IPS-NIHi7 (cell line): ENCODE data around the gene CRELD2.
A peak's percentile ranks its signal among the peaks of the same experiment; 100 is the strongest.

Experiments
- DNase-seq: peaks from one replicate; pipeline ENCODE4 v3.0.0; 2012; ENCODE audit warnings: mixed read lengths; ENCODE audit errors: extremely low spot score

Gene CRELD2, protein sequence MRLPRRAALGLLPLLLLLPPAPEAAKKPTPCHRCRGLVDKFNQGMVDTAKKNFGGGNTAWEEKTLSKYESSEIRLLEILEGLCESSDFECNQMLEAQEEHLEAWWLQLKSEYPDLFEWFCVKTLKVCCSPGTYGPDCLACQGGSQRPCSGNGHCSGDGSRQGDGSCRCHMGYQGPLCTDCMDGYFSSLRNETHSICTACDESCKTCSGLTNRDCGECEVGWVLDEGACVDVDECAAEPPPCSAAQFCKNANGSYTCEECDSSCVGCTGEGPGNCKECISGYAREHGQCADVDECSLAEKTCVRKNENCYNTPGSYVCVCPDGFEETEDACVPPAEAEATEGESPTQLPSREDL

DNA sequence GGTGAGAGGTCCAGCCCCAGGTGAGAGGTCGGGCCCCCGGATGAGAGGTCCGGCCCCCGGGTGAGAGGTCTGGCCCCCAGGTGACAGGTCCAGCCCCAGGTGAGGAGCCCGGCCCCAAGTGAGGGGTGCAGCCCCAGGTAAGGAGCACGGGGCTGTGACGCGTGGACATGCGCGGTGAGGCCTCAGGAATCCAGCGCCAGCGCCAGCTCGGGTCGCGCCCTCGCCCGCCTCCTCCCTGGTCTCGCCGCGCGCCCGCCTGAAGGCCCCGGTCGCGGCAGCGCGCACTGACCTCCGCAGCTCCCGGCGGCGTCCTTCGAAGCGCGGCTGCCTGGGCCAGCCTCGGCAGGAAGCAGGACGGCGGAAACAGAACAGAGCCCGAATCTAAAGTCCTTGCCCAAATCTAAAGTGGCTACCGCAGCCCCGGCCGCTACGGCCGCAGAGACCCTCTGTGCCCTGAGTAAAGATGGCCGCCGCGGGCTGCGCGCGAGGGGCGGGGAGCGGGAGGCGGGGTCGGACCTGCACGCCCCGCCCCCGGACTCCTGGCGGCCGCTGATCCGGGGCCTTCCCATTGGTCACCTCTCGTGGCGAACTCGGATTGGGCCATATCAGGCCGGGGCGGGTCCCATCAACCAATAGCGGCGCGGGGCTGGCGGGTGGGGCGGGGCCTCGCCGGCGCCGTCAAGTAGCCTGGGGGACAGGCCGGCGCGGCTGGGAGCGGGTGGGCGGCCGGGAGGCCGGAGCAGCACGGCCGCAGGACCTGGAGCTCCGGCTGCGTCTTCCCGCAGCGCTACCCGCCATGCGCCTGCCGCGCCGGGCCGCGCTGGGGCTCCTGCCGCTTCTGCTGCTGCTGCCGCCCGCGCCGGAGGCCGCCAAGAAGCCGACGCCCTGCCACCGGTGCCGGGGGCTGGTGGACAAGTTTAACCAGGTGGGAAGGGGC, at the start of gene CRELD2, which contains the start of gene ALG12:
Gene CRELD2 (plus strand): TSS at position 661 of the 937 bp plus-strand sequence. CDS start 136 bp downstream, at position 797.
Gene ALG12 (minus strand): TSS at position 465 of the 937 bp plus-strand sequence. CDS start 4,673 bp downstream, outside the sequence.
- DNase-seq: peak; percentile 100

DNA sequence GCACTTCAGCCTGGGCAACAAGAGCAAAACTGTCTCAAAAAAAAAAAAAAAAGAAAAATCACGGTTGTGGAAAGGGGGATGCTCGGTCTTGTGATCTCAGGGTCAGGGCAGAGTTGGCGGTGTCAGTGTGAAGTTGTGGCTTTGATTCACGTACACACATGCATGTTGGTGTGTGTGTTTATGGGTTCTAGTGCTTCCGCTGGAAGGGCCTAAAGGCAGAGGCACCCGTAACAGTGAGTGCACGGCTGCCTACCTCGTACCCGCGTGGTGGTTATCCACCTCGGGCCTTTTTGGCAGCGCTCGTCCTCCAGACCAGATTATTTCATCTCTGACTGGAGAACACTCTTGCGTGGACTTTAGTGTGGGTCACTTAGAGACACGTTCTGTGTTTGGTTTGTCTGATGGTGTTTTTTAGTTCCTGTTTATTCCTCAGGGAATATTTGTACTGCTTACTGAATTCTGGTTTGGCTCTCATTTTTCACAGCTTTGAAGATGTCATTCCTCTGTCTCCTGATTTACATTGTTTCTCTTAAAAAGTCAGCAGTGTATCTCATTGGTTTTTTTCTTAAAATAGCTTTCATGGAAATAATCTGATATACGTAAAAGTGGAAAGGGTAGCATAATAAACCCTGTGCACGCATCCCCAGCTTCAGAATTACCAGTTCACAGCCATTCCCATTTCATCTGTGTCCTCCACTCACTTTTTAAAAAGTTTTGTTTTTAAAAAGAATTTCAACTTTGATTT, 49.2 kb upstream of the CRELD2 start:
- DNase-seq: no peak

DNA sequence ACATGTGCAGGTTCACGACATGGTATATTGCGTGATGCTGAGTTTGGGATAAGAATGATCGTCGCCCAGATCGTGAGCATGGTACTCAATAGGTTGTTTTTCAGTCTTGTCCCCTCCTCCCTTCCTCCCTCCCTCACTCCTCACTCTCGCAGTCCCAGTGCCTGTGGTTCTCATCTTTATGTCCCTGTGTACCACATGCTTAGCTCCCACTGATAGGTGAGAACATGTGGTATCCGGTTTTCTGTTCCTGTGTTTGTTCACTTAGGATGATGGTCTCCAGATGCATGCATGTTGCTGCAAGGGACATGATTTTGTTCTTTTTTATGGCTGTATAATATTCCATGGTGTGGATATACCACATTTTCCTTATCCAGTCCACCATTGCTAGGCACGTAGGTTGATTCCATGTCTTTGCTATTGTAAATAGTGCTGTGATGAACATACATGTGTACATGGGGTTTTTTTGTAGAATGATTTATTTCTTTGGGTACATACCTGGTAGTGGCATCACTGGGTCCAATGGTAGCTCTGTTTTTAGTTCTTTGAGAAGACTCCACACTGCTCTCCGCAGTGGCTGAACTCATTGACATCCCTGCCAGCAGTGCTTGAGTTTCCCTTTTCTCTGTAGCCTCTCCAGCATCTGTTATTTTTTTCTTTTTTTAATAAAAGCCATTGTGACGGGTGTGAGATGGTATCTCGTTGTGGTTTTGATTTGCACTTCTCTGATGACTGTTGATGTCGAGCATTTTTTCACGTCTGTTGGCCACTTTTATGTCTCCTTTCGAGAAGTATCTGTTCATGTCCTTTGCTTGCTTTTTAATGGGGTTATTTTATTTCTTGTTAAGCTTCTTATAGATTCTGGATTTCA, 48.4 kb upstream of the CRELD2 start:
- DNase-seq: no peak

DNA sequence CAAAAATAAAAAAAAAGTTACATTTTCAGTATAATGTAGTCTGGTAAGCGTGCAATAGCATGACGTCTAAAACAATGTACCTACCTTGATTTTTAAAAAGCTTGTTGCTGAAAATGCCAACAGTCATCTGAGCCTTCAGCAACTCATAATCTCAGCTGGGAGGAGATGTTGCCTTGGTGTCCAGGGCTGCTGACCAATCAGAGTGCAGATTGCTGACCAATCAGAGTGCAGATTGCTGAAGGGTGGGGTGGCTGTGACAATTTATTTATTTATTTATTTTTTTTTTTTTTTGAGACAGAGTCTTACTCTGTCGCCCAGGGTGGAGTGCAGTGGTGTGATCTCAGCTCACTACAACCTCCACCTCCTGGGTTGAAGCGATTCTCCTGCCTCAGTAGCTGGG, 47.0 kb upstream of the CRELD2 start:
- no peak for DNase-seq

DNA sequence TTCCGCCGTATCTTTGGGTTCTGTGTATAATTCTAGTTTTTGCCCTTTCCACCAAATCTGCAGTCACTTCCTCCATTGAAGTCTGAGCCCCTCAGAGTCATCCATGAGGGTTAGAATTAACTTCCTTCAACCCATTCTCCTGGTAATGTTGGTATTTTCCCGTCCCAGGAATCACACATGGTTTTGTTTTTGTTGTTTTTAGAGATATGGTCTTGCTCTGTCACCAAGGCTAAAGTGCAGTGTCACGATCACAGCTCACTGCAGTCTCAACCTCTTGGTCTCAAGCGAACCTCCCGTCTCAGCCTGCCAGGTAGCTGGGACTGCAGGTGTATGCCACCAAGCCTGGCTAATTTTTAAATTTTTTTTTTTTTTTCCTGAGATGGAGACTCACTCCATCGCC, 46.1 kb upstream of the CRELD2 start:
- no peak for DNase-seq

DNA sequence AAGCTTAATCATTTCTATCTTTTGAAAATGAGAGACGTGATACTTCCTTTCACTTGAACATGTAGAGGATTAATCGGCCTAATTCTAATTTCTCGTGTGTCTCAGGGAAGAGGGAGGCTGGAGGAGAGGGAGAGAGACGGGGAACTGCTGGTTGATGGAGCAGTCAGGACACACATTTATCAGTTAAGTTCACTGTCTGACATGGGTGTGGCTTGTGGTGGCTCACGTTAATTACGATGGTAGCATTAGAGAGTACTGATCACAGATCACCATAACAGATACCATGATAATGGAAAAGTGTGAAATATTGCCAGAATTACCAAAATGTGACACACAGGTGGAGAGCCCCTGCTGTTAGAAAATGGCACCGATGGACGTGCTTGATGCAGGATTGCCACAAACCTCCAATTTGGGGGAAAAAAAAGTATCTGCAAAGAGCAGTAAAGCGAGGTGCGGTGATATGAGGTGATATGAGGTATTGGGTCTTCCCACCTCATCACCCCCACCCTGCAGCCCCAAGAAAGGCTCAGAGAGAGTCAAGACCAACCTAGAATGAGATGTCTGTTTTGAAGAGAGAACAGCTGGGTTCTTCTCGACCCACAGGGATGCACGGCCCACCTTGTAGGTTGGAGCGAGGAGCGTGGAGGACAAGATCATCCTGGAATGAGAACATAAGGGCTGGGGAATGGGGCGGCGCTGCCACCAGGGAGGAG, 45.0 kb upstream of the CRELD2 start:
- no peak for DNase-seq

DNA sequence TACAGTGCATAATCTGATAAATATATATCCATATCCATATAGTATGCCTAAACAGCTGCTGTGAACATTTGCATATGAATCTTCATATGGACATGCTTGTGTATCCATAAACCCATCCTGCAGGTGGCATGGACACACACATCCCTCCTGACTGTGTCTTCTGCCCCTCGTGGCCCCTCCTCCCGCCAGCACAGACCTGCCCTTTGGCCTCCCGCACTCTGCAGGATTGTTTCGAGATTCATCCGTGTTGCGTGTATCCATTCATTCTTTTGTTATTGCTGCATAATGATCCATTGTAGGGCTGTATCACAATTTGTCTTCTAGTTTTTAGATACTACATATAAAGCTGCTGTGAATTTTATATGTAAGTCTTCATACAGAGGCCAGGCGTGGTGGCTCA, 40.8 kb upstream of the CRELD2 start:
- DNase-seq: no peak

DNA sequence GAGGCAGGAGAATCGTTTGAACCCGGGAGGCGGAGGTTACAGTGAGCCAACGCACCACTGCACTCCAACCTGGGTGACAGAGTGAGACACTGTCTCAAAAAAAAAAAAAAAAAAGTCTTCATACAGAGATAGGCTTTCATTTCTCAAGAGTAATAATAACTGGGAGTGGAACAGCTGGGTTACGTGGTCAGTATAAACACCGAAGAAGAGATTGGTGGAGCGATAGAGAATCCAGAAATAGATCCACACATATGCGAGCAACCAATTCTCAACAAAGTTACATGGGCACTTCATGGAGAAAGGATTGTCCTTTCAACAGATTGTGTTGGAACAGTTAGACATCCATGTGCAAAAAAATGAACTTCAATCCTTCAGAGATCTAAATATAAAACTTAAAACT, 40.2 kb upstream of the CRELD2 start:
- no peak for DNase-seq

DNA sequence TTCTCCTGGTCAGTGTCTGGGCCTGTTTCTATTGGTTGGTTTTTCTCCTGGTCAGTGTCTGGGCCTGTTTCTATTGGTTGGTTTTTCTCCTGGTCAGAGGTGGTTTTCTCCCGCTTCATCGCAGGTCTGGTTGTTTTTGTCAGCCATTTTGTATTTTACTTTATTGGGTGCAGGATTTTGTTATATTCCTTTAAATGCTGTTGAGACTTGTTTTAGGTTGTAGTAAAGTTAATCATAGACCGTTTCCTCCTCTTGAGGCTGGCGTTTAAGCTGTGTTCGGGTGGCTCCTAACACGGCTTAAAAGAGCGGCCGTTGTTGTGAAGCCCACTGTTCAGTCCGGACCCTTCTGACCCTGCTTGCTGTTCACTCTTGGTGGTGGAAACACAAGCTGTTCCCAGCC, 38.6 kb upstream of the CRELD2 start:
- no peak for DNase-seq

DNA sequence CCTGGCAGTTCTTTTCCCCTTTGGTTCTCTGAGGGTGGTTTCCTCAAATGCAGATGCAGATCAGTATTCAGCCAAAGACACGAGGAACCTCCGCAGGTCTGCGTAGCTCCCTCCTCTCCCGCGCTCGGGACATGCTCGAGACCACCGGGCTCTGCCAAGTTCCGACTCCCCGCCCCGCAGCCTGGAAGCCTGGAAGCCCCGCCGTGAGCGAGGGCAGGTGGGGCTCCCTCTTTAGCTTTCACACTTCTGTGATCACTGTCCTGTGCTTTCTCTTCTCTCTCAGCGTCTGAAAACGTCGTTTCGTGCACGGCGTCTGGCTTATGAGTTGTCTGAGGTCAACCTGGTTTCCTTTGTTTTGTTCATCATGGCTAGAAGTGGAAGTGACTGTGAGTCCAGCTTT, 38.2 kb upstream of the CRELD2 start:
- DNase-seq: peak; percentile 41

DNA sequence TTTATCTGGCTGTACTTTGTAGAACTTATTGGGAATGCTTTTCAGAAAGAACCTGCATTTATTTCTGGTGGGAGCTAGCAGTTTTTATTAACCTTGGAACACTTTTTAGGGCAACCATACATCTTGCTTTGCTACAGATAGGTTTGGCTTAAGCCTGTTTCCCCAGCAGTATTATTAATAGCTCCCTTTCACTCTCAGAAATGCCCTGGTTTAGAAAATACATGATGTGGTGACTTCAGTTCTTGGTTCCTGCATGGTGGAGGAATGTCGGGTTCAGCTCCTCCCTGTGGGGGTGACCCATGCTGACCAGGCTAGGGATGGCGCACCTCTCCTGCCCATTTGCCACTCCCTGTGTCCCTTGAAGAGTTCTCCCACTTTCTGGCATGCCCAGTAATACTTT, 36.6 kb upstream of the CRELD2 start:
- no peak for DNase-seq

DNA sequence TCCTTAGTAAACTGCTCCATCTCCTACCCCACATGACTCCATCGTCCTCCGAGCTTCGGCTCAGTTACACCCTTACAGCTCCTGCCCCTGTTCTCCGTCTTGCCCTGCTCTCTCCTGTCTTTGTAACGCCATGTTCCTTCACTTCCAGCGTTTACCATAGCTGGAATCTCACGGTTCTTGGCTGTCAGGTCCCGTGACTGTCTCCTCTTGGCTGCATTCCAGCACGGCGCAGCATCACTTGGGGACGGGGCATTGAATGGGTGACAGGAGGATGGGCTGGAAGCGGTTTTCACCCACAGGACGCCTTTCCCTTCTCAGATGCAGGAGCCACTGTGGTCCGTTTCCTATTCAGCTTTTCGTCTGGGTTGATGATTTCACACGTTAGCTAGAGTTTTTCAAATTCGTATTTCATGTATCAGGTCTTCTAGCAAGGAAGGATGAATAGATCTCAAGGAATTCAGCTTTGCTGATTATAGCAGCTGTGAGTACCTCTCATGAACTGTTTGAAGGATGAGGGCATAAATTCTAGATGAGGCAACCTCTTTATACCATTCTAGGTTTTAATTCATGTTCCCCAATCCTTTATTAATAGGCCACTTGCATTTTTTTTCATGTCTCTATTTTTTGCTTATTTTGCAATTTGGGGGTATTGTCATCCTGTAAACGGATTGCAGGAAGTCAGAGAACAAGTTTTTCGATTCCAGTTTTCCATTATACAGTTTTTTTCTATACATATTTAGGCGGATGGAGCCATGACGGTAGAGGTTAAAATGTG, 35.7 kb upstream of the CRELD2 start:
- DNase-seq: no peak

DNA sequence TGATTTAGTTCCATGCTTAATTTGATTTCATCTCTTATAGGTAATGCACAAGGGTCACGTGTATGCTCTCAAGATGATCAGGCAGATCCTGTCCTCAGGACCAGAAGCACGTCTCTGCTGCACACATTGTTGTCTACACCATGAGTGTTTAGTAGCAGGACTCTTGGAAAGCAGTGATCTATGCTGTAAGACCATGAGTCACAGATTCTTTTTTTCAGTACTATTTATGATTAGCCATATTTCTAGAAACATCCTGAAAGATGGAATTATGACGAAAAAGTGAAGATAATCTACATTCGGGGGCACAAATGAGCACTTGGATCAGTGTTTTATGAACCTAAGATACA, 35.2 kb upstream of the CRELD2 start:
- no peak for DNase-seq

DNA sequence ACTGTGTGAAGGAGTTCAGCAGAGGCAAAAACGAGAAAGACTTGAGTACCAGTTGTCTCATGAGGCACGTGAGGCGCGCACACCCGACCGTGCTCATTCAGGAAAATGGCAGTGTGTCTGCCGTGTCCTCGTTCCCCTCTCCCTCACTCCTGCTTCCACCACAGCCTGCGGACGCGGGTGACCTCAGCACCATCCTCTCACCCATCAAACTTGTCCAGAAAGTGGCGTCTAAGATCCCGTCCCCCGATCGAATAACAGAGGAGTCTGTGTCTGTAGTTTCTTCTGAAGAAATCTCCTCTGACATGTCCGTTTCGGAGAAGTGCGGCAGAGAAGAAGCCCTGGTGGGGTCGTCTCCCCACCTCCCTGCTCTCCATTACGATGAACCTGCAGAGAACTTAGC, 34.4 kb upstream of the CRELD2 start:
- no peak for DNase-seq

DNA sequence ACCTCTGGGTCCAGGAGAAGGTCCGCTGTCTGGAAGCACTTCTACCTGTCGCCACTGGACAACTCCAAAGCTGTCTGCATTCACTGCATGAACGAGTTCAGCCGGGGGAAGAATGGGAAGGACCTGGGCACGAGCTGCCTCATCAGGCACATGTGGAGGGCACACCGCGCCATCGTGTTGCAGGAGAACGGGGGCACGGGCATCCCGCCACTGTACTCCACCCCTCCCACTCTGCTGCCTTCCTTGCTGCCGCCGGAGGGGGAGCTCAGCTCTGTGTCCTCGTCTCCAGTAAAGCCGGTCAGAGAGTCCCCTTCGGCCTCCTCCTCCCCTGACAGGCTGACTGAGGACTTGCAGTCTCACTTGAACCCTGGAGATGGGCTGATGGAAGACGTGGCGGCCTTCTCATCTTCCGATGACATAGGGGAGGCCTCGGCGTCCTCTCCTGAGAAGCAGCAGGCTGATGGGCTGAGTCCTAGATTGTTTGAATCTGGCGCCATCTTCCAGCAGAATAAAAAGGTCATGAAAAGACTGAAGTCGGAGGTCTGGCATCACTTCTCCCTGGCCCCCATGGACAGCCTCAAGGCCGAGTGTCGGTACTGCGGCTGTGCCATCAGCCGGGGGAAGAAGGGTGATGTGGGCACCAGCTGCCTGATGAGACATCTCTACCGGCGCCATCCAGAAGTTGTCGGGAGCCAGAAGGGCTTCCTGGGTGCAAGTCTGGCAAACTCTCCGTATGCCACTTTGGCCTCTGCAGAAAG, 33.8 kb upstream of the CRELD2 start:
- no peak for DNase-seq

DNA sequence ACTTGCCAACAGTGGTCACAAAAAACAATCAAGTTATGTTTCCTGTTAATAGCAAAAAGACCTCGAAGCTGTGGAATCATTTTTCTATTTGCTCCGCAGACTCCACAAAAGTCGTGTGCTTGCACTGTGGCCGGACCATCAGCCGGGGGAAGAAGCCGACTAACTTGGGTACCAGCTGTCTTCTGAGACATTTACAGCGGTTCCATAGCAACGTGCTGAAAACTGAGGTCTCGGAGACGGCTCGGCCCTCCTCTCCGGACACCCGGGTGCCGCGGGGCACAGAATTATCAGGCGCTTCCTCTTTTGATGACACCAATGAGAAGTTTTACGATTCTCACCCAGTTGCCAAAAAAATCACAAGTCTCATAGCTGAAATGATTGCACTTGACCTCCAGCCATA, 33.2 kb upstream of the CRELD2 start:
- no peak for DNase-seq

DNA sequence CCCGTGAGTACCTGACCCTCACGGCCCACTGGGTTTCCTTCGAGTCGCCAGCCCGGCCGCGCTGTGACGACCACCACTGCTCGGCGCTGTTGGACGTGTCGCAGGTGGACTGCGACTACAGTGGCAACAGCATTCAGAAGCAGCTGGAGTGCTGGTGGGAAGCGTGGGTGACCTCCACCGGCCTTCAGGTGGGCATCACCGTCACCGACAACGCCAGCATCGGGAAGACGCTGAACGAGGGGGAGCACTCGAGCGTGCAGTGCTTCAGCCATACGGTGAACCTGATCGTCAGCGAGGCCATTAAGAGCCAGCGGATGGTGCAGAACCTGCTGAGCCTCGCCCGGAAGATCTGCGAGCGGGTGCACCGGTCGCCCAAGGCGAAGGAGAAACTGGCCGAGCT, 32.6 kb upstream of the CRELD2 start:
- no peak for DNase-seq

DNA sequence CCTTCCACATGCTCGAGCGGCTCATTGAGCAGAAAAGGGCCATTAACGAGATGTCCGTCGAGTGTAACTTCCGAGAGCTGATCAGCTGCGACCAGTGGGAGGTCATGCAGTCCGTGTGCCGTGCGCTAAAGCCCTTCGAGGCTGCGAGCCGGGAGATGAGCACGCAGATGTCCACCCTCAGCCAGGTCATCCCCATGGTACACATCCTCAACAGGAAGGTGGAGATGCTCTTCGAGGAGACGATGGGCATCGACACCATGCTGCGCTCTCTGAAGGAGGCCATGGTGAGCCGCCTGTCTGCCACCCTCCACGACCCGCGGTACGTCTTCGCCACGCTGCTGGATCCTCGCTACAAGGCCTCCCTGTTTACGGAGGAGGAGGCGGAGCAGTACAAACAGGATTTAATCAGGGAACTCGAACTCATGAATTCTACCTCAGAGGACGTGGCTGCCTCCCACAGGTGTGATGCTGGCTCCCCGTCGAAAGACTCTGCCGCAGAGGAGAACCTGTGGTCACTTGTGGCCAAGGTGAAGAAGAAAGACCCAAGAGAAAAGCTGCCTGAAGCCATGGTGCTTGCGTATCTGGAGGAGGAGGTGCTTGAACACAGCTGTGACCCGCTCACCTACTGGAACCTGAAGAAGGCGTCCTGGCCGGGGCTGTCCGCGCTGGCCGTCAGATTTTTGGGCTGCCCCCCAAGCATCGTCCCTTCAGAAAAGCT, 31.9 kb upstream of the CRELD2 start:
- DNase-seq: no peak
